ENCODE measurements around the gene TTLL5.

TTLL5 gene

GRCh38 chr14:75866970-75867369 is 205.9 kb downstream of the TTLL5 start:
- no peak for DNase-seq (ENCODE audit: low read depth in 2 of 2)

GRCh38 chr14:75871181-75871880 is 210.3 kb downstream of the TTLL5 start:
- no peak for DNase-seq (ENCODE audit: low read depth in 2 of 2)

- DNase-seq (ENCODE audit: low read depth in 2 of 2), result no peak
Measured at GRCh38 chr14:75875958-75876357, 214.9 kb downstream of the TTLL5 start.

- no peak for DNase-seq (ENCODE audit: low read depth in 2 of 2)
Measured at GRCh38 chr14:75876530-75876929, 215.5 kb downstream of the TTLL5 start.

- DNase-seq (ENCODE audit: low read depth in 2 of 2), result no peak
Measured at GRCh38 chr14:75877292-75877691, 216.2 kb downstream of the TTLL5 start.

GRCh38 chr14:75877884-75878283 is 216.8 kb downstream of the TTLL5 start:
- no peak for DNase-seq (ENCODE audit: low read depth in 2 of 2)

- DNase-seq (ENCODE audit: low read depth in 2 of 2), result no peak
Measured at GRCh38 chr14:75879031-75879430, 218.0 kb downstream of the TTLL5 start.

GRCh38 chr14:75880512-75880911 is 219.5 kb downstream of the TTLL5 start:
- DNase-seq (ENCODE audit: low read depth in 2 of 2), result no peak

GRCh38 chr14:75881994-75882393 is 220.9 kb downstream of the TTLL5 start:
- DNase-seq (ENCODE audit: low read depth in 2 of 2), result no peak

GRCh38 chr14:75884198-75884611 is 223.2 kb downstream of the TTLL5 start:
- no peak for DNase-seq (ENCODE audit: low read depth in 2 of 2)

GRCh38 chr14:75885829-75886228 is 224.8 kb downstream of the TTLL5 start:
- DNase-seq (ENCODE audit: low read depth in 2 of 2), result no peak

GRCh38 chr14:75886636-75887348 is 225.7 kb downstream of the TTLL5 start:
- DNase-seq (ENCODE audit: low read depth in 2 of 2), result no peak

- DNase-seq (ENCODE audit: low read depth in 2 of 2), result no peak
Measured at GRCh38 chr14:75888945-75889344, 227.9 kb downstream of the TTLL5 start.

GRCh38 chr14:75896341-75896740 is 235.3 kb downstream of the TTLL5 start:
- DNase-seq (ENCODE audit: low read depth in 2 of 2), result no peak

- DNase-seq (ENCODE audit: low read depth in 2 of 2), result no peak
Measured at GRCh38 chr14:75904311-75904710, 243.3 kb downstream of the TTLL5 start.

GRCh38 chr14:75905147-75905904 is 244.3 kb downstream of the TTLL5 start:
- no peak for DNase-seq (ENCODE audit: low read depth in 2 of 2)

GRCh38 chr14:75906228-75906627 is 245.2 kb downstream of the TTLL5 start:
- DNase-seq (ENCODE audit: low read depth in 2 of 2), result no peak

GRCh38 chr14:75906680-75907280 is 245.7 kb downstream of the TTLL5 start:
- peak; percentile 22 to 36 for DNase-seq (ENCODE audit: low read depth in 2 of 2)

GRCh38 chr14:75907756-75908359 is 246.8 kb downstream of the TTLL5 start:
- no peak for DNase-seq (ENCODE audit: low read depth in 2 of 2)

- no peak for DNase-seq (ENCODE audit: low read depth in 2 of 2)
Measured at GRCh38 chr14:75909630-75910029, 248.6 kb downstream of the TTLL5 start.

- no peak for DNase-seq (ENCODE audit: low read depth in 2 of 2)
Measured at GRCh38 chr14:75910048-75910447, 249.0 kb downstream of the TTLL5 start.

GRCh38 chr14:75911883-75912282 is 250.8 kb downstream of the TTLL5 start:
- DNase-seq (ENCODE audit: low read depth in 2 of 2), result no peak

Data from activated CD8-positive, alpha-beta memory T cell treated with anti-CD3 and anti-CD28 coated beads for 4 hours (primary cell).